GM23248 (cell line): ENCODE data around the gene IKZF3. TPM values are rescaled to one million over a fixed set of nuclear protein-coding genes. Genes with fewer than 3 reads are reported as not detected.

ENCODE experiments used
- DNase-seq: peaks from one replicate; pipeline ENCODE4 v3.0.0-alpha.2; 2015
- H2AFZ ChIP-seq: fragments of 200-600 bp; sonication (generic); 2 replicates; pipeline ENCODE4 v1.6.1; 2016; ENCODE audit warnings: antibody characterized with exemption
- H3F3A ChIP-seq: fragments of 200-600 bp; sonication (generic); 2 replicates; pipeline ENCODE4 v1.6.1; 2016; ENCODE audit warnings: mild to moderate bottlenecking, antibody characterized with exemption, mixed run types; ENCODE audit not compliant: insufficient read depth
- H3K27ac ChIP-seq: fragments of 200-600 bp; sonication (generic); 2 replicates; pipeline ENCODE4 v1.5.1; 2016; ENCODE audit warnings: mild to moderate bottlenecking
- H3K27me3 ChIP-seq: fragments of 200-600 bp; sonication (generic); replicated peaks from 2 replicates; pipeline ENCODE4 v1.6.1; 2016; ENCODE audit warnings: mild to moderate bottlenecking; ENCODE audit not compliant: insufficient read depth
- H3K36me3 ChIP-seq: fragments of 200-600 bp; sonication (generic); 2 replicates; pipeline ENCODE4 v1.6.1; 2016; ENCODE audit warnings: low read depth, mild to moderate bottlenecking
- H3K4me1 ChIP-seq: fragments of 200-600 bp; sonication (generic); 2 replicates; pipeline ENCODE4 v1.6.1; 2016; ENCODE audit warnings: mild to moderate bottlenecking; ENCODE audit not compliant: insufficient read depth
- H3K4me2 ChIP-seq: fragments of 200-600 bp; sonication (generic); one replicate; pipeline ENCODE4 v1.6.1; 2016; ENCODE audit warnings: mild to moderate bottlenecking; ENCODE audit not compliant: unreplicated experiment
- H3K4me3 ChIP-seq: fragments of 200-600 bp; sonication (generic); 2 replicates; pipeline ENCODE4 v1.5.1; 2016; ENCODE audit warnings: mild to moderate bottlenecking
- H3K79me2 ChIP-seq: fragments of 200-600 bp; sonication (generic); 2 replicates; pipeline ENCODE4 v1.6.1; 2016; ENCODE audit warnings: mild to moderate bottlenecking; ENCODE audit not compliant: insufficient read depth
- H3K9ac ChIP-seq: fragments of 200-600 bp; sonication (generic); 2 replicates; pipeline ENCODE4 v1.6.1; 2016; ENCODE audit warnings: mild to moderate bottlenecking
- H3K9me2 ChIP-seq: fragments of 200-600 bp; sonication (generic); 2 replicates; pipeline ENCODE4 v1.6.1; 2016; ENCODE audit warnings: mixed run types, mild to moderate bottlenecking, moderate library complexity; ENCODE audit not compliant: insufficient read depth
- H3K9me3 ChIP-seq: fragments of 200-600 bp; sonication (generic); one replicate; pipeline ENCODE4 v1.6.1; 2017; ENCODE audit warnings: low read depth
- H4K20me1 ChIP-seq: fragments of 200-600 bp; sonication (generic); 2 replicates; pipeline ENCODE4 v1.6.0; 2016; ENCODE audit not compliant: insufficient read depth
- EZH2 ChIP-seq: fragments of 200-600 bp; sonication (generic); IDR thresholded peaks from 2 replicates; pipeline ENCODE4 v1.6.1; 2018; ENCODE audit warnings: antibody characterized with exemption, mild to moderate bottlenecking; ENCODE audit not compliant: insufficient read depth, poor library complexity, severe bottlenecking
- EZH2phosphoT487 ChIP-seq: fragments of 200-600 bp; sonication (generic); IDR thresholded peaks from 2 replicates; pipeline ENCODE4 v1.6.1; 2018; ENCODE audit warnings: antibody characterized with exemption, moderate library complexity, mild to moderate bottlenecking, low read depth; ENCODE audit not compliant: insufficient read depth
- WGBS, 2 experiments: methylation state at CpG; one replicate each; pipeline ENCODE4 v1.1.6; 2015 to 2017; ENCODE audit warnings: low lambda C conversion rate in 2 of 2, low coverage in 1 of 2; ENCODE audit errors: missing lambda C conversion rate in 2 of 2; 5-methylcytosine and 5-hydroxymethylcytosine counted together
- in situ Hi-C: fragments of 300-500 bp; cut with MboI; formaldehyde crosslinking; loops from 2 replicates; pipeline ENCODE4 v1.15.0; 2020
- polyA plus RNA-seq: library from polyadenylated mRNA; unstranded; fragments of >200 nt; fragmentation: Nextera tagmentation; extraction: Ambion mirVana; gene quantifications from 2 replicates; pipeline ENCODE4 v1.2.1, GENCODE V29; 2016
- total RNA-seq: library from RNA; depleted of rRNA; stranded (reverse); fragments of >200 nt; shearing (Covaris generic); gene quantifications from 2 replicates; pipeline ENCODE4 v1.2.3, GENCODE V29; 2014

Gene IKZF3
- total and polyA plus RNA-seq, 2 experiments from 2014 or later, result 0.09 TPM; not detected in 1

DNA sequence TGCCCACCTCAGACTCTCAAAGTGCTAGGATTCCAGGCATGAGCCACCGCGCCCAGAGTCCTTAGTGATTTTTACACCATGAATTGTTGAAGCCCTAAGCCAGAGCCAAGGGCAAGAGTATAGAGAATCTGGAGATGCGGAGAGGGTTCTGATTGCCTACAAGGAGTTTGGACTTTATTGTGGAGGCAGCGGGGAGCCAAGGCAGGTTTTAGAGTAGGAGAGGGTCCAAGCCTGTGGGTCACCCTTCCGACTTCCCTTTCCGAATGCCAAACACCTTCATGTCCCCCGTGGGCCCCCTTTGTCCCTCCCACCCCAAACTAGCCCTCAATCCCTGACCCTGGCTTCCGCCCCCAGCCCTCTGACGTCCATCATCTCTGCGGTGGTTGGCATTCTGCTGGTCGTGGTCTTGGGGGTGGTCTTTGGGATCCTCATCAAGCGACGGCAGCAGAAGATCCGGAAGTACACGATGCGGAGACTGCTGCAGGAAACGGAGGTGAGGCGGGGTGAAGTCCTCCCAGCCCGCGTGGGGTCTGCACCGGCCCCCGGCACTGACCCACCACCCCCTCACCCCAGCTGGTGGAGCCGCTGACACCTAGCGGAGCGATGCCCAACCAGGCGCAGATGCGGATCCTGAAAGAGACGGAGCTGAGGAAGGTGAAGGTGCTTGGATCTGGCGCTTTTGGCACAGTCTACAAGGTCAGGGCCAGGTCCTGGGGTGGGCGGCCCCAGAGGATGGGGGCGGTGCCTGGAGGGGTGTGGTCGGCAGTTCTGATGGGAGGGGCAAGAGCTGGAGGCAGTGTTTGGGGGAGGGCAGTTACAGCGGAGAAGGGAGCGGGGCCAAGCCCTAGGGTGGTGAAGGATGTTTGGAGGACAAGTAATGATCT, 140.9 kb downstream of the IKZF3 start:
- Histone ChIP-seq H3K4me1 (no peaks in the 10 kb centered on the region), H2AFZ (no peak overlapping the region), H3K79me2 (no peaks in the 10 kb centered on the region), H3K36me3 (peaks cover 2% of the 10 kb centered on the region; the same call in 1 of the 2 replicates), H3K27ac (no peak overlapping the region), H3K27me3 (no peaks in the 10 kb centered on the region), H3K9ac (no peak overlapping the region), H3K9me2 (no peaks in the 10 kb centered on the region), H3K4me3 (no peak overlapping the region), H3F3A (peaks cover 4% of the 10 kb centered on the region; the same call in 1 of the 2 replicates), H3K4me2 (no peak overlapping the region), H4K20me1 (no peaks in the 10 kb centered on the region), H3K9me3 (no peaks in the 10 kb centered on the region)
- in situ Hi-C loops, result no loop called here
- TF ChIP-seq EZH2phosphoT487, result no peak
- no peak for TF ChIP-seq EZH2
- WGBS, 2 experiments, result 77 to 79% methylated on average over 29 to 34 of the region's 34 CpGs
- DNase-seq, result peak; percentile 11

DNA sequence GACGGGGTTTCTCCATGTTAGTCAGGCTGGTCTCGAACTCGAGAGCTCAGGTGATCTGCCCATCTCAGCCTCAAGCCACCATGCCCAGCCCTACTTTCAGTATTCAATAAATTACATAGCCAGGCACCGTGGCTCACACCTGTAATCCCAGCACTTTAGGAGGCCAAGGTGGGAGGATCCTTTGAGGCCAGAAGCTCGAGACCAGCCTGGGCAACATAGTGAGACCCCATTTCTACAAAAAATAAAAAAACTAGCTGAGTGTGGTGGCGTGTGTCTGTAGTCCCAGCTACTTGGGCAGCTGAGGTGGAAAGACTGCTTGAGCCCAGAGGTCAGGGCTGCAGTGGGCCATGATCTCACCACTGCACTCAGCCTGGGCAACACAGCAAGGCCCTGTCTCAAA, 142.0 kb downstream of the IKZF3 start:
- 94 to 96% methylated on average over 6 of the region's 6 CpGs for WGBS, 2 experiments
- H3K4me2 ChIP-seq, result no peak overlapping the region
- peaks cover 5% of the 10 kb centered on the region; the same call in 1 of the 2 replicates for H3F3A ChIP-seq
- no peaks in the 10 kb centered on the region for H3K4me1 ChIP-seq
- H3K9me3 ChIP-seq, result no peaks in the 10 kb centered on the region
- H3K79me2 ChIP-seq, result no peaks in the 10 kb centered on the region
- DNase-seq, result no peak
- in situ Hi-C loops, result no loop called here
- no peak overlapping the region for H2AFZ ChIP-seq
- TF ChIP-seq EZH2phosphoT487, result no peak
- TF ChIP-seq EZH2, result no peak
- H3K36me3 ChIP-seq, result peaks cover 5% of the 10 kb centered on the region; the same call in 1 of the 2 replicates
- no peaks in the 10 kb centered on the region for H3K9me2 ChIP-seq
- no peaks in the 10 kb centered on the region for H4K20me1 ChIP-seq
- no peak overlapping the region for H3K4me3 ChIP-seq
- H3K27ac ChIP-seq, result no peak overlapping the region
- H3K27me3 ChIP-seq, result no peaks in the 10 kb centered on the region
- no peak overlapping the region for H3K9ac ChIP-seq

- H3F3A ChIP-seq, result peaks cover 5% of the 10 kb centered on the region; the same call in 1 of the 2 replicates
- no peak overlapping the region for H3K9ac ChIP-seq
- no peaks in the 10 kb centered on the region for H3K4me1 ChIP-seq
- no peaks in the 10 kb centered on the region for H3K9me3 ChIP-seq
- no peaks in the 10 kb centered on the region for H3K27me3 ChIP-seq
- H2AFZ ChIP-seq, result no peak overlapping the region
- no peak overlapping the region for H3K4me3 ChIP-seq
- no peak overlapping the region for H3K4me2 ChIP-seq
- WGBS, 2 experiments, result 84 to 87% methylated on average over 7 of the region's 7 CpGs
- no peak overlapping the region for H3K27ac ChIP-seq
- in situ Hi-C loops, result no loop called here
- TF ChIP-seq EZH2phosphoT487 (no peak), EZH2 (no peak)
- no peak for DNase-seq
- no peaks in the 10 kb centered on the region for H3K9me2 ChIP-seq
- no peaks in the 10 kb centered on the region for H3K79me2 ChIP-seq
- H3K36me3 ChIP-seq, result peaks cover 5% of the 10 kb centered on the region; the same call in 1 of the 2 replicates
- H4K20me1 ChIP-seq, result no peaks in the 10 kb centered on the region
Observed at GRCh38 chr17:39719563-39720355, 144.4 kb downstream of the IKZF3 start.

GRCh38 chr17:39717660-39718059, 146.5 kb downstream of the IKZF3 start:
- no peak overlapping the region for H3K9ac ChIP-seq
- no peak for DNase-seq
- 80 to 84% methylated on average over 6 of the region's 6 CpGs for WGBS, 2 experiments

More at GRCh38 chr17:39717660-39718059, 146.5 kb downstream of the IKZF3 start:
- H3K36me3 ChIP-seq, result peaks cover 5% of the 10 kb centered on the region; the same call in 1 of the 2 replicates
- H3K79me2 ChIP-seq, result no peaks in the 10 kb centered on the region
- H4K20me1 ChIP-seq, result no peaks in the 10 kb centered on the region
- no peak for TF ChIP-seq EZH2phosphoT487
- no peak for TF ChIP-seq EZH2
- no peak overlapping the region for H3K4me2 ChIP-seq
- no peaks in the 10 kb centered on the region for H3K27me3 ChIP-seq
- H2AFZ ChIP-seq, result no peak overlapping the region
- H3K4me3 ChIP-seq, result no peak overlapping the region
- H3K9me2 ChIP-seq, result no peaks in the 10 kb centered on the region
- peaks cover 5% of the 10 kb centered on the region; the same call in 1 of the 2 replicates for H3F3A ChIP-seq
- H3K4me1 ChIP-seq, result no peaks in the 10 kb centered on the region
- H3K27ac ChIP-seq, result no peak overlapping the region
- in situ Hi-C loops, result no loop called here
- no peaks in the 10 kb centered on the region for H3K9me3 ChIP-seq
